Activated CD4-positive, alpha-beta memory T cell treated with anti-CD3 and anti-CD28 coated beads for 36 hours (primary cell): Measurements from ENCODE around the gene PHLPP2. TPM values are rescaled to one million over a fixed set of nuclear protein-coding genes. Genes with fewer than 3 reads are reported as not detected.

Experiments used
- CTCF ChIA-PET: fragments of 350-600 bp; sonication (Branson Sonifier 250); formaldehyde crosslinking; loops from one replicate; lab custom pipeline; 2021; ENCODE audit warnings: antibody characterized with exemption, inconsistent platforms; lab: Charles Lee
- POLR2A ChIA-PET: fragments of 350-600 bp; sonication (Branson Sonifier 250); formaldehyde crosslinking; loops from one replicate; lab custom pipeline; 2021; ENCODE audit warnings: antibody characterized with exemption; lab: Charles Lee
- DNase-seq: peaks from one replicate; pipeline ENCODE4 v3.0.0-alpha.2; 2020
- H3K27ac Mint-ChIP-seq: one replicate; pipeline ENCODE4 v1.8.0; 2021; ENCODE audit warnings: mixed read lengths
- H3K27me3 Mint-ChIP-seq: one replicate; pipeline ENCODE4 v1.8.0; 2021; ENCODE audit warnings: mixed read lengths
- H3K36me3 Mint-ChIP-seq: one replicate; pipeline ENCODE4 v1.8.0; 2021; ENCODE audit warnings: mixed read lengths
- H3K4me1 Mint-ChIP-seq: one replicate; pipeline ENCODE4 v1.8.0; 2021; ENCODE audit warnings: low read depth, mixed read lengths
- H3K4me3 Mint-ChIP-seq: one replicate; pipeline ENCODE4 v1.8.0; 2021; ENCODE audit warnings: mild to moderate bottlenecking, mixed read lengths
- H3K9me3 Mint-ChIP-seq: one replicate; pipeline ENCODE4 v1.8.0; 2021; ENCODE audit warnings: mixed read lengths
- intact Hi-C: fragments of 100-400 bp; cut with micrococcal nuclease; formaldehyde crosslinking; loops from one replicate; pipeline ENCODE4 v1.15.1; 2023
- total RNA-seq, 2 experiments: library from RNA; stranded (reverse); gene quantifications; one replicate each; pipeline ENCODE4 v1.2.3, GENCODE V29; 2021

Gene PHLPP2
- total RNA-seq, 2 experiments from 2014 or later: 10.2 to 11.2 TPM

GRCh38 chr16:71666264-71666663, 58.2 kb downstream of the PHLPP2 start:
- POLR2A ChIA-PET: no interaction called here
- intact Hi-C loops: no loop called here
- Mint-ChIP-seq H3K36me3 (peaks cover 23% of the 10 kb centered on the region), H3K4me1 (no peaks in the 10 kb centered on the region), H3K27ac (no peak overlapping the region), H3K27me3 (no peaks in the 10 kb centered on the region), H3K9me3 (no peaks in the 10 kb centered on the region), H3K4me3 (no peak overlapping the region)
- no peak for DNase-seq
- CTCF ChIA-PET: interaction anchor here (1.0 kb wide), 1 partner anchor 56 kb away, joined by 3 read pairs; no protein-coding TSS in a partner anchor

GRCh38 chr16:71659471-71659870, 65.0 kb downstream of the PHLPP2 start:
- CTCF ChIA-PET: no interaction called here
- intact Hi-C loops: no loop called here
- H3K36me3 Mint-ChIP-seq: peaks cover 18% of the 10 kb centered on the region
- no peak overlapping the region for H3K27ac Mint-ChIP-seq
- H3K4me1 Mint-ChIP-seq: no peaks in the 10 kb centered on the region
- H3K27me3 Mint-ChIP-seq: no peaks in the 10 kb centered on the region
- no peak overlapping the region for H3K4me3 Mint-ChIP-seq
- no peak for DNase-seq
- no peaks in the 10 kb centered on the region for H3K9me3 Mint-ChIP-seq
- POLR2A ChIA-PET: no interaction called here

- H3K9me3 Mint-ChIP-seq: no peaks in the 10 kb centered on the region
Measured at GRCh38 chr16:71658771-71659170, 65.7 kb downstream of the PHLPP2 start.

GRCh38 chr16:71649704-71650103, 74.8 kb downstream of the PHLPP2 start:
- H3K27ac Mint-ChIP-seq: no peak overlapping the region
- POLR2A ChIA-PET: no interaction called here

More at GRCh38 chr16:71658771-71659170, 65.7 kb downstream of the PHLPP2 start:
- H3K4me1 Mint-ChIP-seq: no peaks in the 10 kb centered on the region
- ChIA-PET CTCF (no interaction called here), POLR2A (no interaction called here)
- H3K27ac Mint-ChIP-seq: no peak overlapping the region
- intact Hi-C loops: no loop called here
- H3K4me3 Mint-ChIP-seq: no peak overlapping the region
- H3K27me3 Mint-ChIP-seq: no peaks in the 10 kb centered on the region
- no peak for DNase-seq
- peaks cover 18% of the 10 kb centered on the region for H3K36me3 Mint-ChIP-seq

GRCh38 chr16:71648921-71649320, 75.6 kb downstream of the PHLPP2 start:
- H3K27ac Mint-ChIP-seq: no peak overlapping the region
- no peaks in the 10 kb centered on the region for H3K27me3 Mint-ChIP-seq
- ChIA-PET CTCF (no interaction called here), POLR2A (no interaction called here)
- no peaks in the 10 kb centered on the region for H3K9me3 Mint-ChIP-seq
- no peaks in the 10 kb centered on the region for H3K4me1 Mint-ChIP-seq
- H3K36me3 Mint-ChIP-seq: peaks cover 14% of the 10 kb centered on the region
- intact Hi-C loops: no loop called here
- no peak for DNase-seq
- no peak overlapping the region for H3K4me3 Mint-ChIP-seq

More at GRCh38 chr16:71649704-71650103, 74.8 kb downstream of the PHLPP2 start:
- DNase-seq: no peak
- H3K27me3 Mint-ChIP-seq: no peaks in the 10 kb centered on the region
- H3K9me3 Mint-ChIP-seq: no peaks in the 10 kb centered on the region
- intact Hi-C loops: no loop called here
- H3K4me3 Mint-ChIP-seq: no peak overlapping the region
- no peaks in the 10 kb centered on the region for H3K4me1 Mint-ChIP-seq
- CTCF ChIA-PET: no interaction called here
- peaks cover 14% of the 10 kb centered on the region for H3K36me3 Mint-ChIP-seq

GRCh38 chr16:71648162-71648561, 76.3 kb downstream of the PHLPP2 start:
- Mint-ChIP-seq H3K9me3 (no peaks in the 10 kb centered on the region), H3K4me1 (no peaks in the 10 kb centered on the region), H3K27me3 (no peaks in the 10 kb centered on the region), H3K27ac (no peak overlapping the region), H3K36me3 (peaks cover 14% of the 10 kb centered on the region), H3K4me3 (no peak overlapping the region)
- POLR2A ChIA-PET: no interaction called here
- no peak for DNase-seq
- CTCF ChIA-PET: no interaction called here
- intact Hi-C loops: no loop called here

- no peak overlapping the region for H3K4me3 Mint-ChIP-seq
- DNase-seq: no peak
- intact Hi-C loops: no loop called here
- CTCF ChIA-PET: no interaction called here
- POLR2A ChIA-PET: interaction anchor here (0.6 kb wide), 1 partner anchor 28 kb away, joined by 4 read pairs; no protein-coding TSS in a partner anchor
- no peaks in the 10 kb centered on the region for H3K4me1 Mint-ChIP-seq
- peaks cover 14% of the 10 kb centered on the region for H3K36me3 Mint-ChIP-seq
- H3K27me3 Mint-ChIP-seq: no peaks in the 10 kb centered on the region
- no peak overlapping the region for H3K27ac Mint-ChIP-seq
- no peaks in the 10 kb centered on the region for H3K9me3 Mint-ChIP-seq
Measured at GRCh38 chr16:71647391-71647790, 77.1 kb downstream of the PHLPP2 start.

- ChIA-PET CTCF (interaction anchor here (0.7 kb wide), 1 partner anchor 32 kb away, joined by 3 read pairs; no protein-coding TSS in a partner anchor), POLR2A (no interaction called here)
- Mint-ChIP-seq H3K9me3 (no peaks in the 10 kb centered on the region), H3K36me3 (peaks cover 15% of the 10 kb centered on the region), H3K27me3 (no peaks in the 10 kb centered on the region), H3K4me3 (no peak overlapping the region), H3K4me1 (no peaks in the 10 kb centered on the region), H3K27ac (no peak overlapping the region)
- no peak for DNase-seq
- intact Hi-C loops: no loop called here
Measured at GRCh38 chr16:71645450-71645849, 79.1 kb downstream of the PHLPP2 start.

- no peaks in the 10 kb centered on the region for H3K4me1 Mint-ChIP-seq
- H3K27ac Mint-ChIP-seq: no peak overlapping the region
- H3K9me3 Mint-ChIP-seq: no peaks in the 10 kb centered on the region
- intact Hi-C loops: no loop called here
- ChIA-PET POLR2A (no interaction called here), CTCF (interaction anchor here (1.4 kb wide), 1 partner anchor 26 kb away, joined by 4 read pairs; no protein-coding TSS in a partner anchor)
- H3K36me3 Mint-ChIP-seq: peaks cover 4% of the 10 kb centered on the region
- no peak overlapping the region for H3K4me3 Mint-ChIP-seq
- H3K27me3 Mint-ChIP-seq: no peaks in the 10 kb centered on the region
- no peak for DNase-seq
Measured at GRCh38 chr16:71637398-71637797, 87.1 kb downstream of the PHLPP2 start.

GRCh38 chr16:71635632-71636031, 88.9 kb downstream of the PHLPP2 start:
- intact Hi-C loops: no loop called here
- peaks cover 3% of the 10 kb centered on the region for H3K36me3 Mint-ChIP-seq
- H3K4me1 Mint-ChIP-seq: no peaks in the 10 kb centered on the region
- ChIA-PET CTCF (no interaction called here), POLR2A (no interaction called here)
- H3K9me3 Mint-ChIP-seq: no peaks in the 10 kb centered on the region
- H3K27ac Mint-ChIP-seq: no peak overlapping the region
- DNase-seq: no peak
- no peaks in the 10 kb centered on the region for H3K27me3 Mint-ChIP-seq
- no peak overlapping the region for H3K4me3 Mint-ChIP-seq

GRCh38 chr16:71631776-71632175, 92.7 kb downstream of the PHLPP2 start:
- ChIA-PET CTCF (interaction anchor here (1.2 kb wide), 1 partner anchor 20 kb away, joined by 5 read pairs; no protein-coding TSS in a partner anchor), POLR2A (no interaction called here)
- intact Hi-C loops: no loop called here
- no peak overlapping the region for H3K4me3 Mint-ChIP-seq
- H3K9me3 Mint-ChIP-seq: no peaks in the 10 kb centered on the region
- H3K36me3 Mint-ChIP-seq: no peaks in the 10 kb centered on the region
- DNase-seq: no peak
- no peaks in the 10 kb centered on the region for H3K4me1 Mint-ChIP-seq
- H3K27me3 Mint-ChIP-seq: no peaks in the 10 kb centered on the region
- H3K27ac Mint-ChIP-seq: no peak overlapping the region

GRCh38 chr16:71630808-71631207, 93.7 kb downstream of the PHLPP2 start:
- Mint-ChIP-seq H3K36me3 (no peaks in the 10 kb centered on the region), H3K9me3 (no peaks in the 10 kb centered on the region), H3K27me3 (peaks cover 2% of the 10 kb centered on the region), H3K27ac (no peak overlapping the region), H3K4me3 (no peak overlapping the region), H3K4me1 (no peaks in the 10 kb centered on the region)
- CTCF ChIA-PET: interaction anchor here (0.6 kb wide), 1 partner anchor 387 kb away, joined by 4 read pairs; no protein-coding TSS in a partner anchor
- intact Hi-C loops: no loop called here
- DNase-seq: no peak
- POLR2A ChIA-PET: no interaction called here
